Measurements from ENCODE around the gene AIFM1. TPM values are rescaled to one million over a fixed set of nuclear protein-coding genes. Genes with fewer than 3 reads are reported as not detected.

Gene AIFM1
- total RNA-seq, 1 donor from 2014 or later: 23.5 TPM

GRCh38 chrX:130097507-130098209 is 68.0 kb downstream of the AIFM1 start:
- no peak for DNase-seq (ENCODE audit: low read depth)

GRCh38 chrX:130095249-130096030 is 70.2 kb downstream of the AIFM1 start:
- no peak for DNase-seq (ENCODE audit: low read depth)

GRCh38 chrX:130094696-130095095 is 70.9 kb downstream of the AIFM1 start:
- DNase-seq (ENCODE audit: low read depth): no peak

GRCh38 chrX:130093271-130093670 is 72.4 kb downstream of the AIFM1 start:
- no peak for DNase-seq (ENCODE audit: low read depth)

GRCh38 chrX:130091980-130092522 is 73.6 kb downstream of the AIFM1 start:
- no peak for DNase-seq (ENCODE audit: low read depth)

GRCh38 chrX:130090364-130090763 is 75.3 kb downstream of the AIFM1 start:
- DNase-seq (ENCODE audit: low read depth): no peak

GRCh38 chrX:130086447-130087206 is 79.0 kb downstream of the AIFM1 start:
- peak; percentile 26 for DNase-seq (ENCODE audit: low read depth)

GRCh38 chrX:130085551-130086446 is 79.8 kb downstream of the AIFM1 start:
- DNase-seq (ENCODE audit: low read depth): peak; percentile 82

- DNase-seq (ENCODE audit: low read depth): no peak
Observed at GRCh38 chrX:130084631-130085237, 80.9 kb downstream of the AIFM1 start.

- no peak for DNase-seq (ENCODE audit: low read depth)
Observed at GRCh38 chrX:130083656-130084382, 81.8 kb downstream of the AIFM1 start.

- DNase-seq (ENCODE audit: low read depth): no peak
Observed at GRCh38 chrX:130083107-130083490, 82.5 kb downstream of the AIFM1 start.

- DNase-seq (ENCODE audit: low read depth): no peak
Observed at GRCh38 chrX:130082244-130083106, 83.2 kb downstream of the AIFM1 start.

GRCh38 chrX:130081421-130082045 is 84.1 kb downstream of the AIFM1 start:
- DNase-seq (ENCODE audit: low read depth): no peak

- DNase-seq (ENCODE audit: low read depth): no peak
Observed at GRCh38 chrX:130080791-130081367, 84.8 kb downstream of the AIFM1 start.

- DNase-seq (ENCODE audit: low read depth): peak; percentile 78
Observed at GRCh38 chrX:130079824-130080406, 85.7 kb downstream of the AIFM1 start.
